ENCODE measurements around the gene CNTNAP2.
"Not testable (repeated sequence)": the region's sequence is repeated elsewhere in the genome, so short reads cannot be mapped to it uniquely, and the experiment has no call there.

CNTNAP2 gene

DNA sequence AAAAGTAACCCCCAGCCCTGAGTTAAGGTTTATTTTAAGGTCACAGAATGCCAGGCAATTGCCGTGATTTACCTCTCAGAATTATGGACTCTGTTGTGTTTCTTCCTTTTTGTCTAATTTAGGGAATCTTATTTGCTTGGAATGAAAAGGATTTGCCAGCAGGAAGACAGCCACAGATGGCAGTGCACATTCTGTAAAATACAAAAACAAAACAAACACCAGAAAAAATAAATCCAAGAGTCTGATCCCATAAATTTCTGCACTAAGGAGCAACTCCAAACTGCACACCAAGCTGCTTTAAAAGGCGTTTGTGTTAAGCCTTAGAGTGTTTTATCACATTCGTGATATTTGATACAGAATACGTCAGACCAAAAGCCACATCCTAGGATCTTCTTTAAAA is 2275.0 kb downstream of the CNTNAP2 start:
- no peak for DNase-seq

- DNase-seq, result no peak
Measured at GRCh38 chr7:148394582-148394981, 2278.0 kb downstream of the CNTNAP2 start.

DNA sequence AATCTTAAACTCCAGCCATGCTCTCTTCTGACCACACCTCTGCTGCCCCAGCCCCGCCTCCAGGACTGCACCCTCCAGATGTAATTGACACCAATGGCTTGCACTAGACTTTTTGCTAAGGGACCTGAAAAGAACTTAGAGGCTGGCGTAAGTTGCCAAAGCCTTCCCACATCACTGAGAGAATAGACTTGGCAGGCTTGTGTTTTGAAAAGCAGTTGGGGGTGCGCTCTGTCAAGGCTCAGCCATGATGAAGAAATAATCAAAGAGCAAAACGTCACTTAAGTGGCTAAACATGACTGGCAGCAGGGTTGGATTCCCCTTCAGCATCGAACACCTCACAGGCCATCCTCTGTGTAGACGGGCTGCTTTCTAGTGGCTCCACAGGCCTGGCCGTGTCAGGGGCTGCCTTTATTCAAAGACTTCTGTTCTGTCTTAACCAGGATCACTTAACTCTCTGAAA is 2278.8 kb downstream of the CNTNAP2 start:
- DNase-seq, result no peak

GRCh38 chr7:148395990-148396716 is 2279.6 kb downstream of the CNTNAP2 start:
- no peak for DNase-seq

DNA sequence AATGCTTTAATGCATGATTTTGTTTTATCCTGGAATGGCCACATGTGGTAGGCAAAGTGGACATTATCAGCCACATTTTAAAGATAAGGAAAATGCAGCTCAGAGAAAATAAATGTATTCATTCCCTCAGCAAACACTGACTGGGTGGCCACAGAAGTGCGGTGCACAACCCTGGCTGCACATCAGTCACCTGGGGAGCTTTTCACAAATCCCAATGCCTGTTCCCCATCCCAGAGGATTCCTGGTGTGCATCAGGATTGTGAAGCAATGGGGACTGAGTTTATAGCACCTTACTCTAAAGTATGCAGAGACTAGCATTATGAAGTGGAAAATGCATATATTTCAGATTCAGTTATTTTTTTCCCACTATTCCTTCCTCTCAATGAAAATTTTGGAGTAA is 2280.5 kb downstream of the CNTNAP2 start:
- DNase-seq, result no peak

DNA sequence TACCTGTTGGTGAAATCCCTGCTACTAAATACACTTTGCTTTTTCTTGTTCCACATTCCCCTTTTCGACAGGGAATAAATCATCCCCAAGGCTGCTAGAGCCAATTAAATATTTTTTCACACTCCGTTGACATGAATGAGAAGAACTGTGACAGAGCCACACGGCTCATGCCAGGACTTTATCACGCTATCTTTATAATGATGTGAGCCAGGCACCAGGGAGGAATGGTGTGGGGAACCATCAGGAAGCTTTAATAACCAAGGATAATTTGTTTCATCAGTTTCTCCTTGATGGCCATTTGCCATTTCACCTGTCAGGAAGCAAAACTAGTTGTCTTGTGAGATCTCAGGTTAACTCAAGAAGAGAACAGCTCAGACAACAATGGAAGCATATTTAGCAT is 2280.9 kb downstream of the CNTNAP2 start:
- DNase-seq, result no peak

GRCh38 chr7:148397985-148398384 is 2281.4 kb downstream of the CNTNAP2 start:
- DNase-seq, result no peak

DNA sequence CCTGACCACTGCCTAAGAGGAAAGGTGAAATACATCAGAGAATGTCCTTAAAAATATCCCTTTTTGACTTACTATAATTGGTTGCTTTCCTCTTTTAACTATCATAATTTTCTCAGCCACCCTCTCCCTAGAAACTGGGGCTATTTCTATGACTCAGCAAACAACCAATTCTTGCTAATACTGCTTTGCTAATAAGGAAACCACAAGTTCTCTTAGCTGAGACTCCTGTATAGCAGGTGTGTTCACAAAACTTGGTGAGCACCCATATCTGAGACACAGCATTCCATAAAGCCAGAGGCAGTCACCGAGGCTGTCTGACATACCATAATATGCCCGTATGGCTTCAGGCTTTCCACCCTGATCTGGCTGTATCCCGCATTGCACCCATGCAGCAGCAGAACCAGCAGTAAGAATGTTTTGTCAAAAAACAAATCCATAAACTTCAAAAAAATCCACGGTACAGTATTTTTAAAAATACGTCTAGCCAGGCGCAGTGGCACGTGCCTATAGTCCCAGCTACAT is 2282.3 kb downstream of the CNTNAP2 start:
- DNase-seq, result no peak

GRCh38 chr7:148400101-148400500 is 2283.5 kb downstream of the CNTNAP2 start:
- DNase-seq, result no peak

DNA sequence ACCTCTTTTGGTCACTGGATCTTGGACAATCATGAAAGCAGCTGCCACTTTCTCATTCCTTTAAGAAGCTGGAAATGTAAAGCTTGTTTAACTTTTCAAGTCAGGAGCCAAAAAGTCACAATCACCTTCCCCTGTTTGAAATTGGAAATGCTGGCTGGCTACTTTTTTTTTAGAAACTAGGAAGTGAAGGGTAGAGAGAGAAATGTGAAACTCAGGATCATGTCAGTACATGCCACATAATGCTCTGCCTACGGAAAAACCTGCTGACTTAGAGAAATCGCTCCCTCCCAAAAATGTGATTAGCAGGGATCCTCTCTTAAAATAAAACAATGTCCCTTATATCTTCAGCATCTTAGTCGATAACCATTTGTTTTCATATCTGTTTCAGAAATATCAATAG is 2285.6 kb downstream of the CNTNAP2 start:
- no peak for DNase-seq

DNA sequence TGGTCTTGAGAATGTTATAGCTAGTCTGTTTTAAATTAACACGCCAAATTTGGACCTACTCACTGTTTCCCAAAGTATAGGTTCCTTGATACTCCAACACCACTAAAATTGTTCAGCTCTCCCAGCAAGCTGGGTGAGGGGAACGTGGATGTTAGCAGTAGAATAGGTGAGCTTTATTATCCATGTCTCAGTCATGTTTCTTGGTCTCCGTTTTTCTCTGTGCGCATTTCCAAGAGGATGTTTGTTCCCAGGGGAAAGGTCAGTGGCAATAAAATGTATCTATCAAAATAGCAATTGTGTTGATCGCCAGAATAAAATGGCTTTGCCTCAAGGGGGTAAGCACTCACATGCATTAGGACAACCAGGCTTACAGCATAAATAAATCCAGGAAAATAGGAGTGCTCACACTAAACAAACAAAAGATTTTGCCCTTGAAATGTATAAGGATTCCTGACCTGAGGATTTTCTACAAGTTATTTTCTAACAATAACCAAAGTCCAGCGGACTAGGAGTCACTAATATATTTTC is 2286.9 kb downstream of the CNTNAP2 start:
- no peak for DNase-seq

DNA sequence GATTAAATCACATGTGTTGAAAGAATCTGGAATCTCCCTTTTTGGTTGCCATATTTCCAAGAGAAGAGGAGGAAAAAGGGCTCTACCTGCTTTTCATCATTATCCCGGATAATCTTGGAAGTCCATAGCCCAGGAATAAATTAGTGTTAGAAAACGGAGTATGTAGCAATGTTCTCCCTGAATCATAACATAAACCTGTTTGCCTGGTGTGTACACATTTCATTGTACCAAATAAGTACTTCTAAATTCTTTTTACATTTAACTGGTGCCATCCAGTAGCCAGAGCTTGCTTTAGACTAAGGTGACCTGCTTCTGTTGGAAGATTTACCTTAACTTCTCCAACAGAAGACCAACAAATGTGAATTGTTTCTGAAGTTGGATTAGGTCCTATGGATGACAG is 2291.7 kb downstream of the CNTNAP2 start:
- DNase-seq, result no peak

- no peak for DNase-seq
Measured at GRCh38 chr7:148410905-148411304, 2294.3 kb downstream of the CNTNAP2 start.

DNA sequence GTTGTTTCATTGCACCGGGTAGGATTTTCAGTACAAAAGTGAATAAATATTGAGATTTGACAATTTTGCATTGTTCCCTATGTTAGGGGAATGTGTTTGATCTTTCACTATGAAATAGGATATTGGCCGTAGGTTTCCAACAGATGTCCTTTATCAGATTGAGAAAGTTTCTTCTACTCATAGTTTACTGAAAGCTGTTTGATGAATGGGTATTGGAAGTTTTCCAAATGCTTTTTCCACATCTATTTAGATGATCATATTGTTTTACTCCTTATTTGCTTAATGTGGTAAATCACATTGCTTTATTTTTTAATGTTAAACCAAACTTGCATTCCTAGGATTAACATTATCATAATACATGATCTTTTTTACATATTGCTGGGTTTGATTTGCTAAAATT is 2296.1 kb downstream of the CNTNAP2 start:
- no peak for DNase-seq

DNA sequence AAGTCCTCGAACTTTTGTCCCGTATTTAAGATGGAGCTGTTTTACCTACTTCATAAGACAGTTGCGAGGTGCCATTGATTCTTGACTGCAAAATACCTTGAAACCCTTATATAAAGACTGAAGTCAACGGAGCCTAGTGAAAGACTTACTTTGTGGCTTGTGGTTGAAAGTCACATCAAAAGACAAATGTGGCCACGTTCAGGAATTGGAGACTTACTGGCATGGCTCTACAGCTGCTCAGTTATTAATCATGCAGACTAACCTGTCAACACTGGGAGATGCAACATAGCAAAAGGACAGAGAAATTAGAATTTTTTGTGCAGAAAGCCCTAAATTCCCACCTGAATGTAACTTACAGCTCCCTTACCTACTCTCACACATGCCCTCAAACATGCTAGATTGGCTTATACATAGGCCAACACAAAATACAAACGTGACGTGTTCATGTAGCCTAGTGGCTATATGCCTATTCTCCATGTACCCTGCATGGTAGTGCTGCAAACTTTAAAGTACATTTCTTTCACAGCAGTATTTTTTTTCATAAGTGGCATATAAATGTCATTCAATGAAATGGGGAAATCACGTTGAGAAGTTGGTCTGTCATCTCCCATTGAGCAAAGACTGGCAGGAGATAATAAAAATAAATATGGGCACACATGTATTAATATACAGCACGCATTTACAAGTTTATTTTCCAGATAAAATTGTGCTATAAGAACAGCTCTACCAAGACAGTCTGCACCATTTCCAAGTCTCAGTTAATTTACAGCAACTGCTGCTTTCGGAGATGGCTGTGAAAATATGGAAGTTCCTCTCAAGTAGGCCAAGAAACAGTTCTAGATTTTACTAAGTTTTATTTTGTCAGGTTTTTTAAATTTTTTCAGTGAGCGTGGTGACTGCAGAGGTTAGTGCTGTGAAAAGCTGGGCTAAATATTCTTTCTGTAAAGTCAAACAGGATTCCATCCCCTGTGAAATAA is 2303.5 kb downstream of the CNTNAP2 start:
- DNase-seq, result no peak

- DNase-seq, result no peak
Measured at GRCh38 chr7:148422030-148422429, 2305.4 kb downstream of the CNTNAP2 start.

- DNase-seq, result not testable (repeated sequence)
Measured at GRCh38 chr7:148426393-148426792, 2309.8 kb downstream of the CNTNAP2 start.

DNA sequence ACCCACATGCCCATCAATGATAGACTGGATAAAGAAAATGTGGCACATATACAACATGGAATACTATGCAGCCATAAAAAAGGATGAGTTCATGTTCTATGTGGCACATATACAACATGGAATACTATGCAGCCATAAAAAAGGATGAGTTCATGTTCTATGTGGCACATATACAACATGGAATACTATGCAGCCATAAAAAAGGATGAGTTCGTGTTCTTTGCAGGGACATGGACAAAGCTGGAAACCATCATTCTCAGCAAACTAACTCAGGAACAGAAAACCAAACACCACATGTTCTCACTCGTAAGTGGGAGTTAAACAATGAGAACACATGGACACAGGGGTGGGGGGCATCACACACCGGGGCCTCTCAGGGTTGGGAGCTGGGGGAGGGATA is 2314.1 kb downstream of the CNTNAP2 start:
- DNase-seq, result not testable (repeated sequence)

GRCh38 chr7:148433521-148434180 is 2317.1 kb downstream of the CNTNAP2 start:
- DNase-seq, result no peak

- no peak for DNase-seq
Measured at GRCh38 chr7:148434181-148434757, 2317.7 kb downstream of the CNTNAP2 start.

GRCh38 chr7:148434887-148435286 is 2318.3 kb downstream of the CNTNAP2 start:
- no peak for DNase-seq

GRCh38 chr7:148435715-148436114 is 2319.1 kb downstream of the CNTNAP2 start:
- DNase-seq, result no peak
